H1 (cell line): ENCODE data around the gene SOX10. TPM values are rescaled to one million over a fixed set of nuclear protein-coding genes. Genes with fewer than 3 reads are reported as not detected.

Experiments
- CTCF ChIA-PET: fragments of 300-600 bp; sonication (Branson Sonifier 250); formaldehyde crosslinking; loops from one replicate; lab custom pipeline; 2021; ENCODE audit not compliant: partially characterized antibody; lab: Charles Lee
- POLR2A ChIA-PET: fragments of 300-600 bp; sonication (Branson Sonifier 250); formaldehyde crosslinking; loops from one replicate; lab custom pipeline; 2021; ENCODE audit warnings: inconsistent platforms; ENCODE audit not compliant: partially characterized antibody; lab: Charles Lee
- DNase-seq, 2 experiments: peaks; one replicate each; pipeline versions ENCODE4 v3.0.0 to v3.0.0-alpha.2; 2010 to 2022; ENCODE audit warnings: low spot score in 2 of 2, low read depth in 1 of 2, mixed read lengths in 1 of 2
- FAIRE-seq: peaks from 2 replicates; lab custom pipeline; 2011; peaks lifted over from hg19 to GRCh38; lab: Jason Lieb, UNC
- H2AFZ ChIP-seq: 2 replicates; pipeline ENCODE4 v1.8.1; 2012; ENCODE audit warnings: low read length, inconsistent platforms
- H2AK5ac ChIP-seq: 2 replicates; pipeline ENCODE4 v1.6.1; 2013; ENCODE audit warnings: low read depth, low read length
- H2BK120ac ChIP-seq: replicated peaks from 2 replicates; pipeline ENCODE3; 2013; ENCODE audit warnings: low read depth, low read length, inconsistent platforms
- H2BK12ac ChIP-seq: 2 replicates; pipeline ENCODE4 v1.6.1; 2013; ENCODE audit warnings: low read depth, low read length
- H2BK15ac ChIP-seq: 2 replicates; pipeline ENCODE4 v1.6.1; 2013; ENCODE audit warnings: low read length
- H2BK20ac ChIP-seq: 2 replicates; pipeline ENCODE4 v1.6.1; 2013; ENCODE audit warnings: low read length
- H2BK5ac ChIP-seq: 2 replicates; pipeline ENCODE4 v1.6.1; 2013; ENCODE audit warnings: low read depth, low read length
- H3K14ac ChIP-seq: 2 replicates; pipeline ENCODE4 v1.6.1; 2013; ENCODE audit warnings: inconsistent platforms; ENCODE audit not compliant: insufficient read length
- H3K18ac ChIP-seq: 2 replicates; pipeline ENCODE4 v1.6.1; 2013; ENCODE audit warnings: low read length; ENCODE audit errors: extremely low read depth
- H3K23ac ChIP-seq: 2 replicates; pipeline ENCODE4 v1.6.1; 2013; ENCODE audit warnings: inconsistent platforms; ENCODE audit not compliant: insufficient read length
- H3K23me2 ChIP-seq: 2 replicates; pipeline ENCODE4 v1.6.1; 2013; ENCODE audit warnings: low read depth, low read length
- H3K27ac ChIP-seq: 2 replicates; pipeline ENCODE4 v1.6.1; 2011; ENCODE audit warnings: low read depth, low read length, inconsistent platforms
- H3K27me3 ChIP-seq, 4 experiments: replicated peaks in 1 of 4; 1 replicate in 1 of 4; 2 replicates in 3 of 4; pipeline versions ENCODE4 v1.6.1 to v1.8.1; 2011 to 2013; ENCODE audit warnings: low read length in 3 of 4, mild to moderate bottlenecking in 3 of 4, inconsistent platforms in 2 of 4, mixed read lengths in 2 of 4, moderate library complexity in 1 of 4; ENCODE audit not compliant: control insufficient read depth in 3 of 4, insufficient read depth in 3 of 4; ENCODE audit errors: extremely low read depth in 1 of 4
- H3K36me3 ChIP-seq, 4 experiments: 2 replicates each; pipeline versions ENCODE4 v1.6.1 to v1.8.1; 2011 to 2013; ENCODE audit warnings: mild to moderate bottlenecking in 4 of 4, low read length in 3 of 4, moderate library complexity in 2 of 4, control low read depth in 1 of 4, inconsistent platforms in 1 of 4; ENCODE audit not compliant: insufficient read depth in 4 of 4, control insufficient read depth in 2 of 4
- H3K4ac ChIP-seq: replicated peaks from 2 replicates; pipeline ENCODE3; 2013; ENCODE audit warnings: low read length, low read depth, mixed read lengths, inconsistent platforms; ENCODE audit not compliant: insufficient read length
- H3K4me1 ChIP-seq, 4 experiments: replicated peaks in 1 of 4; 1 replicate in 1 of 4; 2 replicates in 3 of 4; pipeline versions ENCODE4 v1.6.1 to v1.8.1; 2011 to 2013; ENCODE audit warnings: low read length in 3 of 4, inconsistent platforms in 2 of 4, mixed read lengths in 1 of 4; ENCODE audit not compliant: insufficient read depth in 4 of 4, control insufficient read depth in 3 of 4
- H3K4me2 ChIP-seq, 2 experiments: 2 replicates each; pipeline versions ENCODE4 v1.6.1 to v1.8.1; 2011 to 2013; ENCODE audit warnings: low read depth in 2 of 2, low read length in 2 of 2, control low read depth in 1 of 2, inconsistent platforms in 1 of 2, mild to moderate bottlenecking in 1 of 2; ENCODE audit not compliant: insufficient read depth in 1 of 2
- H3K4me3 ChIP-seq, 4 experiments: fragments of 200-600, 300-600 bp in 1 of 4; sonication (generic), shearing (Covaris generic), sonication (Bioruptor Twin) in 1 of 4; 2 replicates each; pipeline versions ENCODE4 v1.5.1 to v1.8.1; 2011 to 2016; ENCODE audit warnings: low read length in 4 of 4, low read depth in 3 of 4, control low read depth in 2 of 4, inconsistent platforms in 2 of 4, mild to moderate bottlenecking in 2 of 4, mixed read lengths in 1 of 4, moderate library complexity in 1 of 4; ENCODE audit not compliant: insufficient read depth in 2 of 4; ENCODE audit errors: extremely low read depth in 1 of 4
- H3K56ac ChIP-seq: replicated peaks from 2 replicates; pipeline ENCODE3; 2013; ENCODE audit warnings: low read depth, mild to moderate bottlenecking, mixed read lengths, low read length, inconsistent platforms; ENCODE audit not compliant: insufficient read length
- H3K79me1 ChIP-seq: 2 replicates; pipeline ENCODE4 v1.6.1; 2013; ENCODE audit warnings: low read depth, low read length, control low read depth
- H3K79me2 ChIP-seq, 2 experiments: 2 replicates each; pipeline versions ENCODE4 v1.6.1 to v1.8.1; 2012 to 2013; ENCODE audit warnings: low read length in 2 of 2, mild to moderate bottlenecking in 2 of 2, inconsistent platforms in 1 of 2; ENCODE audit not compliant: insufficient read depth in 2 of 2, control insufficient read depth in 1 of 2
- H3K9ac ChIP-seq, 4 experiments: replicated peaks in 1 of 4; 1 replicate in 1 of 4; 2 replicates in 3 of 4; pipeline versions ENCODE4 v1.6.1 to v1.8.1; 2011 to 2013; ENCODE audit warnings: low read depth in 3 of 4, low read length in 3 of 4, control low read depth in 2 of 4, mild to moderate bottlenecking in 2 of 4, moderate library complexity in 2 of 4, inconsistent platforms in 1 of 4; ENCODE audit errors: extremely low read depth in 1 of 4
- H3K9me3 ChIP-seq, 2 experiments: 2 replicates each; pipeline versions ENCODE4 v1.6.1 to v1.8.1; 2012 to 2013; ENCODE audit warnings: mild to moderate bottlenecking in 2 of 2, moderate library complexity in 2 of 2, control low read depth in 1 of 2, inconsistent platforms in 1 of 2, low read depth in 1 of 2, low read length in 1 of 2, mixed read lengths in 1 of 2; ENCODE audit not compliant: insufficient read depth in 2 of 2
- H4K20me1 ChIP-seq, 2 experiments: replicated peaks in 1 of 2; 2 replicates each; pipeline versions ENCODE3 to v1.8.1; 2011 to 2013; ENCODE audit warnings: inconsistent platforms in 2 of 2, low read length in 2 of 2, mild to moderate bottlenecking in 1 of 2; ENCODE audit not compliant: insufficient read depth in 2 of 2, control insufficient read depth in 1 of 2
- H4K5ac ChIP-seq: 2 replicates; pipeline ENCODE4 v1.6.1; 2013; ENCODE audit warnings: low read length, low read depth, mixed read lengths, inconsistent platforms; ENCODE audit not compliant: insufficient read length
- H4K8ac ChIP-seq: 2 replicates; pipeline ENCODE4 v1.8.0; 2013; ENCODE audit warnings: mild to moderate bottlenecking, moderate library complexity, low read length, inconsistent platforms; ENCODE audit not compliant: insufficient read depth; ENCODE audit errors: extremely low read depth
- H4K91ac ChIP-seq: replicated peaks from 2 replicates; pipeline ENCODE3; 2013; ENCODE audit warnings: low read length, mixed read lengths, inconsistent platforms; ENCODE audit not compliant: insufficient read length
- ASH2L ChIP-seq: fragments of 200-600, 300-600 bp; sonication (generic); IDR thresholded peaks from one replicate; pipeline ENCODE4 v1.7.1; 2017; ENCODE audit warnings: low read length
- CBX5 ChIP-seq: fragments of 300-800, 300-1000 bp; sonication (generic); IDR thresholded peaks from 2 replicates; pipeline ENCODE4 v1.7.1; 2016; ENCODE audit warnings: antibody characterized with exemption, low read length, low read depth
- CEBPB ChIP-seq: IDR thresholded peaks from 2 replicates; pipeline ENCODE4 v1.6.1; 2012; ENCODE audit warnings: low read depth, low read length
- JUND ChIP-seq: IDR thresholded peaks from 2 replicates; pipeline ENCODE4 v1.6.1; 2011; ENCODE audit warnings: mild to moderate bottlenecking, improper control_type of control experiment, low read length
- KDM4A ChIP-seq: IDR thresholded peaks from one replicate; pipeline ENCODE4 v1.7.1; 2012; ENCODE audit warnings: low read depth, mild to moderate bottlenecking, moderate library complexity, low read length, inconsistent platforms; ENCODE audit not compliant: severe bottlenecking
- SP1 ChIP-seq: IDR thresholded peaks from 2 replicates; pipeline ENCODE4 v1.6.1; 2011; ENCODE audit warnings: low read depth, low read length
- USF2 ChIP-seq: IDR thresholded peaks from 2 replicates; pipeline ENCODE4 v1.6.1; 2011; ENCODE audit warnings: low read length, improper control_type of control experiment
- WGBS, 2 experiments: shearing (Covaris generic) in 1 of 2; methylation state at CpG; one replicate each; pipeline versions ENCODE4 v1.1.6 to v1.1.7; 2013 to 2015; ENCODE audit warnings: low lambda C conversion rate in 2 of 2, mixed read lengths in 2 of 2, inconsistent platforms in 1 of 2, low coverage in 1 of 2, missing lambda C conversion rate in 1 of 2; ENCODE audit not compliant: insufficient replicate concordance in 2 of 2, insufficient coverage in 1 of 2, insufficient read length in 1 of 2; ENCODE audit errors: extremely low coverage in 1 of 2, missing lambda C conversion rate in 1 of 2; 5-methylcytosine and 5-hydroxymethylcytosine counted together
- polyA plus RNA-seq, 7 experiments: library from polyadenylated mRNA; depleted of rRNA in 3 of 7; stranded (reverse) in 5 of 7; unstranded in 2 of 7; fragments of >200 nt in 5 of 7; fragments of 200-250 nt in 2 of 7; gene quantifications; 1 replicate in 5 of 7; 2 replicates in 1 of 7; 4 replicates in 1 of 7; pipeline versions ENCODE4 v1.2.1 to v1.2.3, GENCODE V29; 2011 to 2013; ENCODE audit warnings: missing spikeins in 2 of 7, mixed read lengths in 2 of 7
- total RNA-seq: library from RNA; stranded (reverse); fragmentation: NEBNext Ultra II Directional; extraction: Animal tissue kit (Norgen Biotek cat#: 25700); gene quantifications from 2 replicates; pipeline ENCODE4 v1.2.1, GENCODE V29; 2021

Gene SOX10
- total and polyA plus RNA-seq, 2 of the 8 experiments (the other 6 are each of a cell fraction or from before 2014, with no cell fraction given) = 2.7 TPM

DNA sequence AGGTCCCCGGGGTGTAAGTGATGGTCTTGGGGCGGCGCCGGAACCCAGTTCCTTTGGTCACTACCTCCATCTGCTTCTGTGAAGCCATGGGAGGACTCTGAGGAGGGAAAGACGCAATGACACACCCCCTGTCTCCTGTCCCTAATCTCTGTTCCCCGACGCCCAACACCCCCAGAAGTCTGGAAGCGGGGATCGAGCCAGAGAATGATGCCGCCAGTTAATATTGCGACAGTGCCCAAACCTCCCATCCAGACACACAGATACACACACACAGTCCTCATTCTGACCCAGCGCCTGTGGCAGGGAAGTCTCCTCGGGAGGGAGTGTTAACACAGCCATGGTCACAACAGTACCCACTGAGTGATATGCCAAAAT is 31.3 kb downstream of the SOX10 start:
- Histone ChIP-seq H3K36me3 (peaks cover 10 to 16% (median 14%) of the 10 kb centered on the region in 4 experiments), H3K4me3 (peak overlapping the region; percentile 85 to 98 (median 94)), H3K79me1 (peaks cover 4% of the 10 kb centered on the region; the same call in 1 of the 2 replicates), H2BK20ac (no peak overlapping the region), H2AFZ (peak overlapping the region; percentile 79), H2BK15ac (no peak overlapping the region), H3K9me3 (no peaks in the 10 kb centered on the region), H3K4me1 (peaks cover 0 to 10% (median 4%) of the 10 kb centered on the region in 4 experiments; a peak in 4 of 7 replicates), H3K27ac (no peak overlapping the region), H3K4me2 (peak overlapping the region; percentile 84 to 94), H3K4ac (no peak overlapping the region), H4K20me1 (no peaks in the 10 kb centered on the region), H3K14ac (no peak overlapping the region), H4K5ac (no peak overlapping the region), H2AK5ac (no peak overlapping the region), H4K8ac (no peak overlapping the region), H3K23ac (no peak overlapping the region), H3K27me3 (no peaks in the 10 kb centered on the region; a peak in 4 of 7 replicates), H4K91ac (no peak overlapping the region), H3K79me2 (peaks cover 0 to 16% of the 10 kb centered on the region in 2 experiments; a peak in 2 of 4 replicates), H3K9ac (peak overlapping the region in 1 of 4 experiments; percentile 30; a peak in 1 of 7 replicates), H3K56ac (no peak overlapping the region), H2BK5ac (peak overlapping the region; percentile 66; the same call in 1 of the 2 replicates), H2BK12ac (no peak overlapping the region), H3K23me2 (peaks cover 6% of the 10 kb centered on the region), H3K18ac (no peak overlapping the region), H2BK120ac (no peak overlapping the region)
- no peak for TF ChIP-seq CEBPB
- TF ChIP-seq KDM4A = no peak
- TF ChIP-seq ASH2L = peak; percentile 9
- TF ChIP-seq CBX5 = no peak
- no peak for TF ChIP-seq JUND
- TF ChIP-seq SP1 = no peak
- no peak for TF ChIP-seq USF2
- ChIA-PET CTCF (interaction anchor here (0.7 to 7.9 kb wide), 13 partner anchors 12 to 728 kb away, joined by 3 to 48 read pairs (median 3); partner anchors contain the start of gene TOMM22), POLR2A (interaction anchor here (0.6 to 2.1 kb wide), 9 partner anchors 12 to 130 kb away, joined by 3 to 5 read pairs (median 3); partner anchors contain the start of gene GALR3)
- WGBS, 2 experiments = 10% methylated on average over 13 of the region's 13 CpGs; no CpG with 5 or more reads in 1 of the 2 experiments
- DNase-seq (peak in 1 of 2 experiments; percentile 62), FAIRE-seq (no peak)
